Adipocyte (in vitro differentiated cells): ENCODE data around the gene TKFC.
A peak's percentile ranks its signal among the peaks of the same experiment; 100 is the strongest.

Source experiments
- DNase-seq: peaks from one replicate; pipeline ENCODE4 v3.0.0-alpha.2; 2015; ENCODE audit warnings: low read depth
- H3K27me3 ChIP-seq: replicated peaks from 2 replicates; pipeline ENCODE4 v1.7.0; 2013; ENCODE audit warnings: mild to moderate bottlenecking, low read length, moderate library complexity; ENCODE audit not compliant: control insufficient read depth, insufficient read depth
- H3K36me3 ChIP-seq: 2 replicates; pipeline ENCODE4 v1.7.0; 2013; ENCODE audit warnings: low read length, mild to moderate bottlenecking, moderate library complexity; ENCODE audit not compliant: control insufficient read depth, insufficient read depth, severe bottlenecking
- H3K4me1 ChIP-seq: 2 replicates; pipeline ENCODE4 v1.7.0; 2013; ENCODE audit warnings: mild to moderate bottlenecking, low read length, moderate library complexity; ENCODE audit not compliant: control insufficient read depth, insufficient read depth
- H3K4me3 ChIP-seq: 2 replicates; pipeline ENCODE4 v1.7.0; 2013; ENCODE audit warnings: mild to moderate bottlenecking, low read length, moderate library complexity
- H3K9ac ChIP-seq: 2 replicates; pipeline ENCODE4 v1.7.0; 2013; ENCODE audit warnings: mild to moderate bottlenecking, low read length, moderate library complexity
- H3K9me3 ChIP-seq: 2 replicates; pipeline ENCODE4 v1.7.0; 2013; ENCODE audit warnings: mild to moderate bottlenecking, low read length, moderate library complexity; ENCODE audit not compliant: control insufficient read depth

Gene TKFC

DNA sequence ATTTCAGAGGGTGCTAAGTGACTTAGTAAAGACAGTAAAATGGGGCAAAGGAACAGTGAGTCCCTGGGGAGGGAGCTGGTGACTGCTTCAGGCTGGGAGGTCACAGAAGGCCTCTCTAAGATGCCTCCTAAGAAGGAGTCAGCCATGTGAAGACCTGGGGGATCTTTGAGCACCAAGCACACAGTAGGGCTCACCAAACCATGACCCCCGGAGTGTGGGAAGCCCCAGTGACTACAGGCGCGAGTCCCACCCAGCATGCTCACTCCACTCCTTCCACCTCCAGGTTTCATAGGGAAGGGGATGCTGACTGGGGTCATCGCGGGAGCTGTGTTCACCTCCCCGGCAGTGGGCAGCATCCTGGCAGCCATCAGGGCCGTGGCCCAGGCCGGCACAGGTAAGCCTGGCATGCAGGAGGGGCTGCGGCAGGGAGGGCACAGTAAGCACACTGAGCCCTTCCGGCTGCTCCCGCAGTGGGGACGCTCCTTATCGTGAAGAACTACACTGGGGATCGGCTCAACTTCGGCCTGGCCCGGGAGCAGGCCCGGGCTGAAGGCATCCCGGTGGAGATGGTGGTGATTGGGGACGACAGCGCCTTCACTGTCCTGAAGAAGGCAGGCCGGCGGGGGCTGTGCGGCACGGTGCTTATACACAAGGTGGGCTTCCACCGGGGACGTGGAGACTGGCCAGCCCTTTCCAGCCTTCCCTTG, 5.9 kb downstream of the TKFC start:
- Histone ChIP-seq H3K36me3 (no peaks in the 10 kb centered on the region), H3K4me1 (peaks cover 22% of the 10 kb centered on the region), H3K9ac (no peak overlapping the region), H3K27me3 (no peaks in the 10 kb centered on the region), H3K4me3 (no peak overlapping the region), H3K9me3 (no peaks in the 10 kb centered on the region)
- DNase-seq = no peak

DNA sequence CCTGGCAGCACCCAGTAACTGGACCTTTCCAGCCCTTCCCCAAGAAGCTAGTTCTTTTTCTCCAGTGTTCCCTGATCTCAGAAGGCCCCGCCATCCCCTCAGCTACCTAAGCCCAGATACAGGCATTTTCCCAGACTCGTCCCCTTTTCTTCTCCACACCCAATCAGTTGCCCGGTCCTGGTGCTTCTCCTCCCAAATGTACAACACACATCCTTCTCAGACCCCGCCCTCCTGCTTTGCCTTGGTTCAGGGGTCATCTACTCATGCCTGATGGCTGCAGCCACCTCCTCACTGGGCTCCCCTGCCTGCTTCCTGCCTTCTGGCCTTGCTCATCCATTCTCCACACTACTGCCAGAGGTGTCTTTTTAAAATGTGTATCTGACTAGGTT, 6.5 kb downstream of the TKFC start:
- no peak for DNase-seq
- Histone ChIP-seq H3K9ac (no peak overlapping the region), H3K4me3 (no peak overlapping the region), H3K4me1 (peaks cover 22% of the 10 kb centered on the region), H3K36me3 (no peaks in the 10 kb centered on the region), H3K27me3 (no peaks in the 10 kb centered on the region), H3K9me3 (no peaks in the 10 kb centered on the region)

DNA sequence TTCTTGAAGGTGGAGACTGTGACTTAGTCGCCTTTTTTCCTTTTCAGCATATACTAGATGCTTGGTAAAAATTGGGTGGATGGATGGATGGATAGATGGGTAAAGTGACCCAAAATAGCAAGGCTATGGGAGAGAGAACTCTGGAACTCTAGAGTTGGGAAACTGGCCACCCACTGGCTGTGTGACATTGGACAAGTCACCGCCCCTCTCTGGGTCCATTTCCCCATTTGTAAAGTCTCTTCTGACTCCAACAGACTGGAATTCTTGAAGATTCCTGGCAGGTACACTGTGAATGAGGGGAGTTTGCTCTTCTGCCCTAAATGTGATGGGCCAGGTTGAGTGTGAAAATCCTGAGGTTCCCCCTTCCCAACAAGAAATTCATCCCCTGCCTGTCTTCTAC, 8.0 kb downstream of the TKFC start:
- no peak overlapping the region for H3K4me3 ChIP-seq
- H3K9ac ChIP-seq = no peak overlapping the region
- no peaks in the 10 kb centered on the region for H3K9me3 ChIP-seq
- no peak for DNase-seq
- peaks cover 12% of the 10 kb centered on the region for H3K4me1 ChIP-seq
- H3K36me3 ChIP-seq = no peaks in the 10 kb centered on the region
- no peaks in the 10 kb centered on the region for H3K27me3 ChIP-seq

DNA sequence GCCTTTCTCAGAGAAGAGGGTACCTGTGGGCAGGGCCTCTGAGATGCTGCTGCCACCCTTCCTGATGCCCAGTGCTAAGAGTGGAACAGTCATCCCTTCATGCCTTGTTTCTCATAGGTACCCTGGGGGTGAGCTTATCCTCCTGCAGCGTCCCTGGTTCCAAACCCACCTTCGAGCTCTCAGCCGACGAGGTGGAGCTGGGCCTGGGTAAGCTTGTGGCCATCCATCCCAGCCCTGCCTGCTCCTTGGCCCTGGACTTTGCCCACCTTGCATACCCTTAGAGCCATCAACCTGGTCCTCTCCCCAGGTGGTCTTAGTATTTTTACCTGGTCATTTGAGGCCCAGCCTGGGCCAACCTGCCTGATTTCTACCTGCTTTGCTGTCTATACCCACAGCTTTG, 8.7 kb downstream of the TKFC start:
- DNase-seq = no peak
- Histone ChIP-seq H3K9me3 (no peaks in the 10 kb centered on the region), H3K27me3 (no peaks in the 10 kb centered on the region), H3K4me1 (peaks cover 10% of the 10 kb centered on the region), H3K9ac (no peak overlapping the region), H3K4me3 (no peak overlapping the region), H3K36me3 (no peaks in the 10 kb centered on the region)

DNA sequence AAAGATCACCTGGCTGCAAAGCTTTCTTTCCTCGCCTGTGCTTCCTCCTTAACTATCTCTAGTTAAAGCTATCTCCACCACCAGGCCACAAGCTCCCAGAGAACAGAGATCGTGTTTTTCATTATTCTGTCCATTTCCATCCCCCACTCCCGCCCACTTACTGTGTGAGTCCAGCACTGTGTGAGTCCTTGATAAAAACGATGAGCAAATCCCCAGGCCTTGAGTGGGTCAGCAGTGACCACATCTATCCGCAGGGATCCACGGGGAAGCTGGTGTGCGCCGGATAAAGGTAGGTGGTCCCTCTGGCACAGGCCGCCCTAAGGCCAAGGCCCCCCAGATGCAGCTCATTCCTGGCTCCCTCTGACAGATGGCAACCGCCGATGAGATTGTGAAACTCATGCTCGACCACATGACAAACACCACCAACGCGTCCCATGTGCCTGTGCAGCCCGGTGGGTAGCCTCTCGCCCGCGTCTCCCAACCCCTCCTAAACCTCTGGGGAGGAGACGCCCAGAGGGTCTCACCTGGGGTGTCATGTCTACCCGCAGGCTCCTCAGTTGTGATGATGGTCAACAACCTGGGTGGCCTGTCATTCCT, 9.3 kb downstream of the TKFC start:
- Histone ChIP-seq H3K27me3 (no peaks in the 10 kb centered on the region), H3K36me3 (no peaks in the 10 kb centered on the region), H3K9ac (no peak overlapping the region), H3K9me3 (no peaks in the 10 kb centered on the region), H3K4me1 (peaks cover 10% of the 10 kb centered on the region), H3K4me3 (no peak overlapping the region)
- DNase-seq = no peak

DNA sequence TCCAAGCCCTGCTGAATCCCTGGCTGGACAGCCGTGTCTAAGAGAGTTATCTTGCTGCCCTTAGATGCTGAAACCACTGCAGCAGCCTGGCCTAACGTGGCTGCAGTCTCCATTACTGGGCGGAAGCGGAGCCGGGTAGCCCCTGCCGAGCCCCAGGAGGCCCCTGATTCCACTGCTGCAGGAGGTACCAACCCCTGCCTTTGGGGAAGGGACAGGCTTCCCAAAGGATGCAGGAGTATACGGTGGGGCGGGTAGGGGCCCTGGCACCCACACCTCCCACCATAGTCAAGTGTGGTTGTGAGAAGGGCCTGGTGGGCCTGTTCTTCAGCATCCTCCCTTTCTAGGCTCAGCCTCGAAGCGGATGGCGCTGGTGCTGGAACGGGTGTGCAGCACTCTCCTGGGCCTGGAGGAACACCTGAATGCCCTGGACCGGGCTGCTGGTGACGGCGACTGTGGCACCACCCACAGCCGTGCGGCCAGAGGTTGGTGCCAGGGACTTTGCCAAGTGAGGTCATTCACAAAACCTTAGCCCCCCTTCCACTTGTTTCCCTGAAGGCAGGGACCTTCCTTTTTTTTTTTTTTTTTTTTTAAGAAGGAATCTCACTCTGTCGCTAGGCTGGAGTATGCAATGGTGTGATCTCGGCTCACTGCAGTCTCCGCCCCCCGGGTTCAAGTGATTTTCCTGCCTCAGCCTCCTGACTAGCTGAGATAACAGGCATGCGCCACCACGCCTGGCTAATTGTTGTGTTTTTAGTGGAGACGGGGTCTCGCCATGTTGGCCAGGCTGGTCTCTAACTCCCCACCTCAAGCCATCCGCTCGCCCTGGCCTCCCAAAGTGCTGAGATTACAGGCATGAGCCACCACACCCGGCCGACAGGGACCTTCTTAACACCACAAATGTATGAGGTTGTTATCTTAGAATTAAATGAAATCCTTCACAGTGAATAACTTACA, 11.0 kb downstream of the TKFC start:
- Histone ChIP-seq H3K4me3 (no peak overlapping the region), H3K9ac (no peak overlapping the region), H3K36me3 (peaks cover 10% of the 10 kb centered on the region), H3K9me3 (no peaks in the 10 kb centered on the region), H3K4me1 (peaks cover 1% of the 10 kb centered on the region), H3K27me3 (no peaks in the 10 kb centered on the region)
- no peak for DNase-seq

DNA sequence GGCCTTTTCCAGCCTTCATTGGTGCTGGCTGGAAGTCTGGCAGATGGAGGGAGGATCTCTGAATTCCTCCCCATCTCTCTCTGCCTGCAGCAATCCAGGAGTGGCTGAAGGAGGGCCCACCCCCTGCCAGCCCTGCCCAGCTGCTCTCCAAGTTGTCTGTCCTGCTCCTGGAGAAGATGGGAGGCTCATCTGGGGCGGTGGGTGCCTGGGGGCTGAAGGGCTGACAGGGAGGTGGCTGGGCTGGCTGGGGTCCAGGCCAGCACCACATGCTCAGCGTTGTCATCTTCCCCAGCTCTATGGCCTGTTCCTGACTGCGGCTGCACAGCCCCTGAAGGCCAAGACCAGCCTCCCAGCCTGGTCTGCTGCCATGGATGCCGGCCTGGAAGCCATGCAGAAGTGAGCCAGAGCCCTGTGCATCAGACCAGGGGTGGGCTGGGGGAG, 12.2 kb downstream of the TKFC start:
- DNase-seq = peak; percentile 42
- no peaks in the 10 kb centered on the region for H3K9me3 ChIP-seq
- H3K36me3 ChIP-seq = peaks cover 19% of the 10 kb centered on the region
- H3K4me3 ChIP-seq = no peak overlapping the region
- no peaks in the 10 kb centered on the region for H3K27me3 ChIP-seq
- H3K4me1 ChIP-seq = no peaks in the 10 kb centered on the region
- H3K9ac ChIP-seq = no peak overlapping the region

DNA sequence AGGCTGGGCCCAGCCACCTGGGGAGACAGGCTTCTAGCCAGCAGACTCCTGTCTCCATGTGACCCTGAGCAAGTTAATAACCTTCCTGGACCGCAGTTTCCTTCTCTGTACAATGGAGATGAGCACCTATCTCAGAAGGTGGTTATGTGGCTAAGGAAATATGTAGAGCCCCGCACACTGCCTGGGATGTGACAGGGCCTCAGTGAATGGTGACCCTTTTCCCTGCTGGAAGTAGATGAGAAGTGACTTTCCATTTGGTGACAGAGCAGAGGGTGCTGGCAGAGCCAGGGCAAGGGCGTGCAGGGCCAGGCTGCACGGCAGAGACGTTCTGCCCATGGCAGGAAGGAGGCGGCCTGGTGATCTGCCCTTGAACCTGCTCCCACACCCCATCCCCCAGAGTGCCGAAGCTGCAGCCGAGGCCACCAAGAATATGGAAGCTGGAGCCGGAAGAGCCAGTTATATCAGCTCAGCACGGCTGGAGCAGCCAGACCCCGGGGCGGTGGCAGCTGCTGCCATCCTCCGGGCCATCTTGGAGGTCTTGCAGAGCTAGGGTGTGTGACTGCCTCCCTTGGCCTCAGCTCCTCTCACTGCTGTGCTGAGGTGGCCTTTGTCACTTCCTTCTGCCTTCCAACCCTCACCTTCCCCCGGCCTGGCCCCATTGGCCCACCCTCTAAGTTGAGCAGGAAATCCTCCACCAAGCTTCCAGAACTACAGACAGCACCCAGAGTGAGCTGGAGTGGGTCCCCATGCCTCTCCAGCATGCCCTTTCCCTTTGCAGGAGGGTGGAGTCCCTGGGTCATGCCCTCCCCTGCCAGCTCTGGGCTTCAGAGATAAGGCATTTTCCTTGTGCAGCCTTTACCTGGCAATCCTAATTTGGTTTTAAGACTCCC, 13.2 kb downstream of the TKFC start:
- Histone ChIP-seq H3K4me1 (no peaks in the 10 kb centered on the region), H3K27me3 (no peaks in the 10 kb centered on the region), H3K4me3 (no peak overlapping the region), H3K9me3 (no peaks in the 10 kb centered on the region), H3K36me3 (peaks cover 28% of the 10 kb centered on the region), H3K9ac (no peak overlapping the region)
- DNase-seq = no peak

DNA sequence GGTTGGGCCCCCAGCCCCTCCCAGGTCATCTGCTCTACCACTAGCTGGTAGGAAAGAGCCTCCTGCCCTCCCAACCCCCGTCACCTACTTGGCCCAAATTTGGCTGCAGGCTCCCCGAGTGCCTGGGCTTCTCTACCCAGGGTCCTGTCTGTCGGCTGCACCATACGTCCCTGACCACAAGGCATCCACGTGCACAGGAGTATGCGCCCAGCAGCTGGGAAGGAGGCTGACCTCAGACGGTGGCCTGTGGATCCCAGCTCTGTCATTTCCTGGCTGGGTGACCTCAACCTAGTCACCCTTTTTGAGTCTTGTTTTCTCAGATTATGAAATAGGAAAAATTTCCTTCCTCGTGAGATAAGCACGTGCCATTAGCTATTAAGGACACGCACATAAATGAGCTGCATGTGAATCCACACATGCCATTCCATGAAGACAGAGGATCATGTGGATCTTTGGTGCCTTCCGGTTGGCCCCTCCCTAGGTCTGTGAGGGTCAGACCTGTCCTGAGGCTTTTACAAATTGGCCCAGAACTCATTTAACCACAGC, 15.0 kb downstream of the TKFC start:
- no peak for DNase-seq
- H3K9ac ChIP-seq = no peak overlapping the region
- H3K4me1 ChIP-seq = peaks cover 12% of the 10 kb centered on the region
- peaks cover 34% of the 10 kb centered on the region for H3K36me3 ChIP-seq
- H3K27me3 ChIP-seq = no peaks in the 10 kb centered on the region
- no peaks in the 10 kb centered on the region for H3K9me3 ChIP-seq
- no peak overlapping the region for H3K4me3 ChIP-seq

DNA sequence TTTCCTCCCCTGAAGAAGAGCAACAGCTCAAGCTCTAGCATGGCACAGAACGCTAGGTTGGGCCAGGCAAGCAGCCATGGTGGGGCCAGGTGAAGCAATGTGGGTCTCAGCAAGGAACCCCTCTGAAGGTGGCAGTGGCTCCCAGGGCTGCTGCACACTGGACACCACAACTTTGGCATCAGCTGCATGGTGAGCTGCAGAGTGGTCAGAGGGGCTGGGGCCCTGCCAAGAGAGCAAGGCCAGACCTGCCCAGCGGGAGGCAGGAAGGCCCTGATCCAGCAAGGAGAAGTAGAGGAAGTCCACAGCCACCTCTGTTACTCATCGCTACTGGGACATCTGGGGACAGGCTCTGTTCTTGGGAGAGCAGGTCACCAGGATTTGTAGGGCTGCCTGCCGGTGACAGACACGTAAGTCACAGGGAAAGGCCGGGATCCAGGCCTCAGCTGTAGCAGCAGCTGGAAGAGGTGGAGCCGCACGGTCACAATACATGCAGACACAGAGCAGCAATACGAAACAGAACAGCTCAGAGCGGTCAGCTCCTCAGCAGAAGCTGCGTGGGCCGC, 16.2 kb downstream of the TKFC start:
- no peaks in the 10 kb centered on the region for H3K27me3 ChIP-seq
- no peaks in the 10 kb centered on the region for H3K9me3 ChIP-seq
- H3K4me3 ChIP-seq = no peak overlapping the region
- DNase-seq = no peak
- peaks cover 45% of the 10 kb centered on the region for H3K36me3 ChIP-seq
- peaks cover 12% of the 10 kb centered on the region for H3K4me1 ChIP-seq
- H3K9ac ChIP-seq = no peak overlapping the region
